ENCODE measurements around the gene TCF7.
A peak's percentile ranks its signal among the peaks of the same experiment; 100 is the strongest.

Gene TCF7

GRCh38 chr5:134114886-134115805 lies 665 bp downstream of the TCF7 start:
- DNase-seq = no peak

GRCh38 chr5:134115806-134116175 lies 1.3 kb downstream of the TCF7 start:
- no peak for DNase-seq

- no peak for DNase-seq
Observed at GRCh38 chr5:134116286-134116685, 1.8 kb downstream of the TCF7 start.

GRCh38 chr5:134116789-134117761 lies 2.6 kb downstream of the TCF7 start:
- DNase-seq = no peak

- no peak for DNase-seq
Observed at GRCh38 chr5:134118212-134118835, 3.8 kb downstream of the TCF7 start.

GRCh38 chr5:134119720-134120119 lies 5.2 kb downstream of the TCF7 start:
- DNase-seq = no peak

- DNase-seq = no peak
Observed at GRCh38 chr5:134120386-134121138, 6.1 kb downstream of the TCF7 start.

GRCh38 chr5:134122530-134122929 lies 8.0 kb downstream of the TCF7 start:
- no peak for DNase-seq

- DNase-seq = no peak
Observed at GRCh38 chr5:134123360-134123759, 8.9 kb downstream of the TCF7 start.

- DNase-seq = no peak
Observed at GRCh38 chr5:134124289-134125038, 10.0 kb downstream of the TCF7 start.

- DNase-seq = peak; percentile 79
Observed at GRCh38 chr5:134125039-134126015, 10.8 kb downstream of the TCF7 start.

- no peak for DNase-seq
Observed at GRCh38 chr5:134127376-134127861, 12.9 kb downstream of the TCF7 start.

GRCh38 chr5:134127988-134128647 lies 13.6 kb downstream of the TCF7 start:
- DNase-seq = no peak

- no peak for DNase-seq
Observed at GRCh38 chr5:134128648-134128995, 14.1 kb downstream of the TCF7 start.

GRCh38 chr5:134129411-134130238 lies 15.1 kb downstream of the TCF7 start:
- DNase-seq = no peak

- DNase-seq = no peak
Observed at GRCh38 chr5:134130239-134130945, 15.9 kb downstream of the TCF7 start.

GRCh38 chr5:134131165-134131564 lies 16.7 kb downstream of the TCF7 start:
- no peak for DNase-seq
